Measurements from ENCODE around the gene AAK1.

Gene AAK1

DNA sequence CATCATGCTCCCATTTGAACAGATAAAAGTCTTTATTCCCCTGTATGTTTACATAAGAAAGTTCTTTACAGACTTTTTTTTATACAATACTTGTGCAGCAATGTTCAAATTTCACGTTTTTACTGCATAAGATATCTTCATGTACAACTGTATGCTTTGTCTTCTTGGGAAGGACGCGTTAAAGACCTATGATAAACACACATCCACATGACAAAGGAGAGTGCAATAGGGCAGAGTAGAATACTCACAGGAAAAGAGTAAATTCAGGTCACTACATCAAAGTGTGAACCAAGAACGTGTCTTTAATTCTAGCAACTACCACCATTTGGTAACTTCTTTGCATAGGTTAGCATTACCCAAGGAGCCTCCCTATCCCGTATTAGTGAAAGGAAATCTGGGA lies 172.6 kb downstream of the AAK1 start:
- H3K4me3 ChIP-seq (replicated peaks; ENCODE audit: low read depth, low read length): no peak overlapping the region
- TF ChIP-seq, protein P1, sequence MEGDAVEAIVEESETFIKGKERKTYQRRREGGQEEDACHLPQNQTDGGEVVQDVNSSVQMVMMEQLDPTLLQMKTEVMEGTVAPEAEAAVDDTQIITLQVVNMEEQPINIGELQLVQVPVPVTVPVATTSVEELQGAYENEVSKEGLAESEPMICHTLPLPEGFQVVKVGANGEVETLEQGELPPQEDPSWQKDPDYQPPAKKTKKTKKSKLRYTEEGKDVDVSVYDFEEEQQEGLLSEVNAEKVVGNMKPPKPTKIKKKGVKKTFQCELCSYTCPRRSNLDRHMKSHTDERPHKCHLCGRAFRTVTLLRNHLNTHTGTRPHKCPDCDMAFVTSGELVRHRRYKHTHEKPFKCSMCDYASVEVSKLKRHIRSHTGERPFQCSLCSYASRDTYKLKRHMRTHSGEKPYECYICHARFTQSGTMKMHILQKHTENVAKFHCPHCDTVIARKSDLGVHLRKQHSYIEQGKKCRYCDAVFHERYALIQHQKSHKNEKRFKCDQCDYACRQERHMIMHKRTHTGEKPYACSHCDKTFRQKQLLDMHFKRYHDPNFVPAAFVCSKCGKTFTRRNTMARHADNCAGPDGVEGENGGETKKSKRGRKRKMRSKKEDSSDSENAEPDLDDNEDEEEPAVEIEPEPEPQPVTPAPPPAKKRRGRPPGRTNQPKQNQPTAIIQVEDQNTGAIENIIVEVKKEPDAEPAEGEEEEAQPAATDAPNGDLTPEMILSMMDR (IDR thresholded peaks at IDR 0.05; ENCODE audit: low read depth, low read length, missing control alignments): no peak

DNA sequence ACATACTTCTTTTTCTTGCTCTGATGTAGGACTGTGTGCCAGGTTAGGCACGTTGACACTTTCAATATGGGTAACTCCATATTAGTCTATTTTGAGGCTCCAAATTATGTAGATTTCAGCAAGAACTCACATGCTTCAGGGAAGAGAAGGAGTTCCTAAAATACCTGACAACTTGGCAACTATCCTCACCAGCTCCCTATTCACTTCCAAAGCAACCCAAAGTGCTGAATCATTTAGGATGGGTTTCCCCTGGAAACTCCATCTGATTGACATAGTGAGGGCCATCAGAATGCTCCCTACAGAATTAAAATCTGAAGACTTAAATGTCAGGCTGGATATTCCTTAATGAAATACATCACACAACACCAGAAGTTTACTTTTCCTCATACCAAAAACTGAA lies 173.8 kb downstream of the AAK1 start:
- DNase-seq (ENCODE audit: extremely low read depth, low read depth): no peak
- H3K4me3 ChIP-seq (replicated peaks; ENCODE audit: low read depth, low read length): no peak overlapping the region
- TF ChIP-seq, protein P1 (IDR thresholded peaks at IDR 0.05; ENCODE audit: low read depth, low read length, missing control alignments): no peak

More for the DNA sequence above, 172.6 kb downstream of the AAK1 start:
- DNase-seq (ENCODE audit: extremely low read depth, low read depth): no peak

DNA sequence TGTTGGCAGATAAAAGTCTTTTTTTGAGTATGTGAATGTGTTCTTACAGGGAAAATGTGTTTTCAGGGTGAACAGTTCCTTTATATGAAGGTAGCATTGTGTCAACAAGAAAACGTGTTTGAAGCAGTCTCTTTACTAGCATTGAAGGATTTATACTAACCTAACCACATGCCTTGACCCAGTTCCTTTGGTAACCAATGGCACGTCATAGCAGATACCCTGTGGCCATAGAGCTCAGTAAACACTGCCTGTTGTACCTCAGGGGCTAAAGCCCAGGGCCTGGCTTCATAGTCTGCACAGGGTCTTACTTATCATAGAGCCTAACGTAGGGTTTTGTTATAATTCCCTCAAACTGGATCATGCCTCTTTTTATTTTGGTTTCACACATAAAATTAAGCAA lies 174.2 kb downstream of the AAK1 start:
- no peak for DNase-seq (ENCODE audit: extremely low read depth, low read depth)
- no peak overlapping the region for H3K4me3 ChIP-seq (replicated peaks; ENCODE audit: low read depth, low read length)
- TF ChIP-seq, protein P1 (IDR thresholded peaks at IDR 0.05; ENCODE audit: low read depth, low read length, missing control alignments): no peak

DNA sequence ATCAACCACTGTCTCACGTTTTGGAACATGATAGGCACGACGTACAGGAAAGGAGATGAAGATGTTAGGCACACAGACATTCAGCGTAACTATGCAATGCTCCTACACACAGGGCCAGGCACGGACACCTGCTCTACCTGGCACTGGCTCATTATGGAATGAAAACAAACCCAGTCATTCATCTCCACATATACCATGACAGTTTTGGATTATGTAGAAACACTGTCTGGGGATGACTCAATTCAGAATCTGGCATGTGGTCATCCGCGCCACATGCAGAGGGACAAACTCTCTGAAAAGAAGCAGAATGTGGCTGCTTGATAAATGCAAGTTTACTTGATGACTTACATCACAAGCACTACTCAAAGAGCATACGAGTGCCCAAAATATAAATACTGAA lies 176.8 kb downstream of the AAK1 start:
- no peak overlapping the region for H3K4me3 ChIP-seq (replicated peaks; ENCODE audit: low read depth, low read length)
- TF ChIP-seq, protein P1 (IDR thresholded peaks at IDR 0.05; ENCODE audit: low read depth, low read length, missing control alignments): no peak
- no peak for DNase-seq (ENCODE audit: extremely low read depth, low read depth)

DNA sequence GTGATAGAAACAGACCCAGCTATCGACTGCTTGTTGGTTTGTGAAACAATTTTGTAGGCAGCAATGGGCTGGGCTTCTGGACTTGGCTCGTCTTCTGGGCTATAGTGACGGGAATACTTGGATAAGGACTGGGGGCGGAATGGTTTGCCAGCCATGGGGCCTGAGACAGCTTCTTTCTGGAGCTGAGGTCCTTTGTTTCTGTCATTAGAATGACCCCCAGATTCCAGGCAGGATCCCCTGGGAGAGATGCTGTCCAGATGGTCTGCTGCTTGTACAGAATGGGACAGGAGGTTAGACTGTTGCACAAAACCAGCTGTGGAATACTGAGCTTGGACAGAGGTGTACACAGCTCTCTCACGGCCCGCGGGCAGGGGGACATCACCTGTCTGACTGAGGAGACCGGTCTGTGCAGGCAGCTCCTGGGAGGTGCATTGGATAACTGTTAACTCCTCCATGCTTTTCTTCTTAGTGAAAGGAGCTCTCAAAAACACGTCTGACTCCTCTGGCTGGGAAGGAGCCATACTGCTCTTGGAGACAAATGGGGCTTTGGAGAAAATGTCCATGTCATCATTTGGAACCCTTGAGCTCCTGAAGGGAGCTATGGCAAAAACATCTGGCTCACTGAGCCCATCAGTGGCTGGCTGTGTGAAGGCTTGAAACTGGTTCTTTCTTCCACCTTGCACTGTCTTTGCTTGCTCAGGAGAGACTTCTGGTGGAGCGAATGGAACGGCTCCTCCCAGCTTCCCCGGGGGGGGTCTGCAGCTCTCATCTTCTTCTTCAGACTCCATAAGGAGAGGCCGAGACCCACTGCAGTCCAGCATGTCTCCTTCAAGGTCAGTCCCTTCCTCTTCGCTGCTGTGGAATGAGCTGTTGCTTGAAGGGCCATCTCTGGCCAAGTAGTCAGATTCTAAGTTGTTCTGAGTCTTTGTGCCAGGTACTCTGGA lies 177.8 kb downstream of the AAK1 start:
- no peak overlapping the region for H3K4me3 ChIP-seq (replicated peaks; ENCODE audit: low read depth, low read length)
- TF ChIP-seq, protein P1 (IDR thresholded peaks at IDR 0.05; ENCODE audit: low read depth, low read length, missing control alignments): no peak
- no peak for DNase-seq (ENCODE audit: extremely low read depth, low read depth)

DNA sequence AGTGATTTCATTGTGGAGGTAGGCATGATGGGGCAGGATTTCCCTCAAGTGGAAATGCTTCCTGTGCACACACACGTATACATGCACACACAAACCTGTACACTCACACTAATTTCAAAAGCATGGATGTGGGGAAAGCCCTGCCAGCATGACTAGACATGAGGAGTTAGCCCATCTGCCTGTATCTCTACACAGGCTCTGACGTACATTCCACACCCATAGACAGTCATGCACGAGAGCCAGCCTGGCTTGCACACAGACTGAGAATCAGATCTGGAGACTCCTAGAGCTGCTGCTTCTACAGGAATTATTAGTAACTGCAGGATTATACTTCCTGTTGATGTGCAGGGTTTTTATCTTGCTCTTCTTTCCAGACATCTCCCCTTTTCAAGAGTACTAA lies 179.0 kb downstream of the AAK1 start:
- TF ChIP-seq, protein P1 (IDR thresholded peaks at IDR 0.05; ENCODE audit: low read depth, low read length, missing control alignments): no peak
- no peak for DNase-seq (ENCODE audit: extremely low read depth, low read depth)
- H3K4me3 ChIP-seq (replicated peaks; ENCODE audit: low read depth, low read length): no peak overlapping the region

Data from HFF-Myc (cell line).